Activated CD8-positive, alpha-beta memory T cell treated with anti-CD3 and anti-CD28 coated beads, Interleukin-2, amount 50 U/mL, for 1 hour (primary cell): ENCODE measurements around the gene WNT7B.

ENCODE experiments used
- DNase-seq: peaks from one replicate; pipeline ENCODE4 v3.0.0-alpha.2; 2020; ENCODE audit errors: extremely low read depth

Gene WNT7B

DNA sequence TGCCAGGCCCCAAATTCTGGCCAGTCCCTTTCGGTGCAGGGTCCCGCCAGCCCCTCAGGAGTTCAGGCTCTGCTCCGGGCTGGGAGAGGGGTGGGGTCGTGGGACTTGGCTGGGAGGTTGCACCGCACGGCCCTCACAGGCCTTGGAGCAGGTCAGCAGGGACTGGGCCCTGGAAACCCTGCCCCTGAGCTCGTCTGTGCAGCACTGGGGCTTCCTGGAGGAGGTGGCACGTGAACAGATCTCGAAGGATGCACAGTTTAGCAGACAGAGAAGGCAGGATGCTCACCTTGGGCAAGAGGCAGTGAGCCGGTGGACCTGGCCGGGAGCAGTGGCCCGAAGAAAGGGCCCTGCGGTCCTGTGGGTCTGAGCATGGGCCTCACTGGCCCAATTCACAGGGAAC is 70.0 kb downstream of the WNT7B start:
- DNase-seq = no peak

DNA sequence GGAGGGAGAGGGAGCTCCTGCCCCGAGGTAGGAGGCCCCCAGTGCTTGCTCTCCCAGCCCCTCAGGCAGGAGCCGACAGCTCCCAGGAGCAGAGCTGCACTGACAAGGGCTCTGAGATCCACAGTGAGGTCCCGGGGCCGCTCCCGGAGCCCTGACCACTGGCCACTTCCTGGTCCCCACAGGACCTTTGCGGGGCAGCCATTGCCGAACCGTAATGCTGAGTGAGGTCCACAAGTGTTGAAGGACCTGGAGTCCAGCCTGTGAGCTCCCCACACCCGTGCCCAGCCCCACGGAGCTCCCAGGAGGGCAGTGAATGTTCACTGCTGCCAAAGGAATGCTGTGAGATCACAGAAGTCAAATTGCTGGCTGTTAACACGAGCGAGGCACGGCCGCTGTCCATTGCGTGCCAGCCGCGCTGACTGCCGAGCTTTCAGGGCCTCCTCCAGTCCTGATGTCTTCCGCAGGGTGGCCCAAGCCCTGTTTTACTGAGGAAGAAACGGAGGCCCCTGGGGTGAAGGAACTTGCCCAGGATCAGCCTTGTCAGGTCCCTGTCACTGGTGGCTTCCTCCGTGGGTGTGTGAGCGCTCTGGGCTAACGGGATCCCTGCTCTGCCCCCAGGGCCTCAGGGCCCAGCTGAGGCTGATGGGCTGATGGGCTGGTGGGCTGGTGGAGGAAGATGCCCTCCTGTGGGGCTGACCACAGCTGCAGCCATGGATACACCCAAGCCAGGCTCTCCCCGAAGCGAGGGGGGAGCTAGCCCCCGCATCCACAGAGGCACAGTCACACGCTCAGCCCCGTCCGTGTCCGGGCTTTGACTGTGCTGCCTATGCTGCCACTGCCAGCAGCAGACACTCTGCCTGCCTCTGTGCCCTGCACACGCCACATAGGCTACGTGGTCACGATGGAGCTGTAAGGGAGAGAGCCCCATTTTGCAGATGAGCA is 70.8 kb downstream of the WNT7B start:
- DNase-seq = no peak

DNA sequence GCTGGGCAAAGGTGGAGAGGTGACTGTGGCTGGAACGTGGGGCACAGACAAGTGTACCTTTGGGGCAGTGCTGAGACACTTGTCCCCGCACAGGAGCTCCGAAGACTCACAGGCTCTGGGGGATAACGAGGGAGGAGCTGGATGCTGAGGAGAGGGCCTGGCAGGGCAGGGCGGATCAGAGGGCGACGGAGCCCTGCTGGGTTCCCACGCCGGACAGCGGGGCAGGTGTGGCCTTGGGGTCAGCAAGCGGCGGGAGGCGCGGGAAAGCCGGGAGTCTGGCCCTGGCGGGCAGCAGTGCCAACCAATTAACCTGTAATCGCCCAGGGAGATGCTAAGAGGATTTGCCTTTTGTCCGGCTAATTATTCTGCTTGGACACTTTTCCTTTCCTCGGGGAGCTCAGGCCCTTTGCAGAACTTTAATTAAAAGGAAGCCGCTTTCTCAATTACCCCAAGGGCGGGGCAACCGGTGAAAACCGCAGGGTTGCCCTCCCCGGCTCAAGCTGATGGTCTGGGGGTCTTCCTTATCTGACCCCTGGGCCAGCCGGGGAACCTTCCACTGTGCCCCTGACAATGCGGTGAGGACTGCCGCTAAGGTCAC is 71.5 kb downstream of the WNT7B start:
- DNase-seq = no peak

DNA sequence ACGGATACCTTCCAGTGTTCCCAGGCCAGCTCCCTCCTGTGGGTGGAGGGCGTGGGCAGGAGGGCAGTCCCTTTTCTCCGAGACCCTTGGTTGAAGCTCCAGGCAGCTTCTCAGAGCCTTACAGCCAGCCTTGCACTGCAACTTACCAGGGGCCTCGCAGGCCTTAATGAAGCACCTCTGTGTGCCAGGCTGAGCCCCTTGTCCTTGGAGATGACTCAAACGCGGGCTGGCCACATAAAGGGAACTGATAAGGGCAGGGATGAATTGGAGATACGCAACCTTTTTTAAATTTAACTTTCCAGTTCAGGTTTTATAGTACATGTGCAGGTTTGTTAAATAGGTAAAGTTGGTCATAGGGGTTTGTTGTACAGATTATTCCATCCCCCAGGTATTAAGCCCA is 72.7 kb downstream of the WNT7B start:
- no peak for DNase-seq

DNA sequence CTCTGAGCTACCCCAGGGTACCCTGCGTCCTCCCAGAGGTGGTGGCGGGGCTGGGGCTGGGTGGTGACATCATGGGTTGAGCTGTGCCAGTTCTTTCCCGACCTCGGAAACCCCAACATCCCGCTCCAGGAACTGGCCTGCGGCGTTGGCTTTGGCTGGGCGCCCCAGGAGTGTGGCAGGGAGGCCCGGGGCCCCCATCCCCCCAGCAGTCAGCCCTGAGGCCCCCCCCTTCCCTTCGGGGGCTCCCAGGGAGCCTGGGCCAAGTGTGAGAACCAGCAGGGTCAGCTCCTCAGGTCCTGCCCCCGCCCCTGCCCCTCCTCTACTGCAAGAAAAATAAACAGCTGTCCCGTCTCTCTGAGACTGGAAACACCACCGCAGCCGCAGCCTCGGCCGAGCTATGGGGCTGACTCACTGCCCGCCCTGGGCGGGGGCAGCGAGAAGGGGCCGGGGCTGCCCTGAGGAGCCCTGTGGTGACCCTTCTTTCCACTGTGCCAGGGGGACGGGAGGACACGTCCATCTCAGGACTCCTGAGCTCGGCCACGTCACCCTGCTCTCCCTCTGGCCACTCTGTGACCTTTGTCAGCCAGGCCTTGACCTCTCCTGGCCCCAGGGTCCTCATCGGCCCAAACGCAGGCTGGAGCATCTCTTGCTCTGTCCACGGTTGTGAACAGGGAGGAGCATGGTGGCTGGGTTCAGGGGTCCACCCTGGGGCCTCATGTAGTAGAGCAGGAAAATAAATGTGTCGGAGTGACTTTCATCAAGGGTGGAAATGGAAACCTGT is 73.4 kb downstream of the WNT7B start:
- no peak for DNase-seq

DNA sequence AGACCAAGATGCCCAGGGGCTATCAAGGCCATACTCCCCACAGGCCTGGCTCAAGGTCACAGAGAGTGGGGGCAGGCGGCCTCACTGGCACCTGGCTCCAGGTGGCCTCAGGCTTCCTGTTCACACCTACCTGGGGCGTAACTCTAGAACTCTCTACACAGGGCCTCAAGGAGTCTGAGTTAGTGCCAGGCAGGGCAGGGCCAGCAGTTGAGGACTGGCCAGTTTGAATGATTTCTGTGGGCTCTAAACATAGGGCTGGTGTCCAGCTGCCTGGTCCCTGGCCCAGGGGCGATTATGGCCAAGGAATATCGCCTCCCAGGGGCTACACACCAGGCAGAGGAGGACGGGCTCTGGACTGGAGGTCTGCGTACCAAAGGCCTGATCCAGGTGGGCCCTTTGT is 79.2 kb downstream of the WNT7B start:
- DNase-seq = no peak

DNA sequence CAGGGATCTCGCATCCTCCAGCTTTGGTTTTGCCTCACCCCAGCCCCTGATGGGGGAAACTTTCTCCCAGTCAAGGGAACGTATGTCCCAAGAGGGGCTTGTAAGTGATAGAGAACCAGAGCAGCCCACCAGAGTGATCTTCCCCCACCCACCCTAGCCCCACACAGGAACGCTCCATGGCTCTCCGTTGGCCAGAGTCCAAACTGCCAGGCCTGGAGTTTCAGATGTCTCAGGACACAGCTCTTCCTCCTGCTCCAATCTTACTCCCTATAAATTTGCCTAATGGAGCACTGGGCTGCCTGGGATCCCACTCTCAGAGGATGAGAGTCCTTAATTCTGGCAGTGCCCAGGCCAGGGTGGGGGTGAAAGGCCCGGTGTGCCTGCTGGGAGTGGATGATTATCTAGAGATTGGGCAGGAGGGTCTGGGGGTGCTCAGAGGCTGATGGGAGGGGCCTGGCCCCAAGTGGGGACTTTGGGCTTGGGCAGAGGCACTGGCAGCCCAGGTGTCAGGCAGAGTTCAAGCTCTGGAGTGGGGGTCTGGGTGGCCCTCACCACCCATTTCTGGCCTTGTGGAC is 79.9 kb downstream of the WNT7B start:
- no peak for DNase-seq

DNA sequence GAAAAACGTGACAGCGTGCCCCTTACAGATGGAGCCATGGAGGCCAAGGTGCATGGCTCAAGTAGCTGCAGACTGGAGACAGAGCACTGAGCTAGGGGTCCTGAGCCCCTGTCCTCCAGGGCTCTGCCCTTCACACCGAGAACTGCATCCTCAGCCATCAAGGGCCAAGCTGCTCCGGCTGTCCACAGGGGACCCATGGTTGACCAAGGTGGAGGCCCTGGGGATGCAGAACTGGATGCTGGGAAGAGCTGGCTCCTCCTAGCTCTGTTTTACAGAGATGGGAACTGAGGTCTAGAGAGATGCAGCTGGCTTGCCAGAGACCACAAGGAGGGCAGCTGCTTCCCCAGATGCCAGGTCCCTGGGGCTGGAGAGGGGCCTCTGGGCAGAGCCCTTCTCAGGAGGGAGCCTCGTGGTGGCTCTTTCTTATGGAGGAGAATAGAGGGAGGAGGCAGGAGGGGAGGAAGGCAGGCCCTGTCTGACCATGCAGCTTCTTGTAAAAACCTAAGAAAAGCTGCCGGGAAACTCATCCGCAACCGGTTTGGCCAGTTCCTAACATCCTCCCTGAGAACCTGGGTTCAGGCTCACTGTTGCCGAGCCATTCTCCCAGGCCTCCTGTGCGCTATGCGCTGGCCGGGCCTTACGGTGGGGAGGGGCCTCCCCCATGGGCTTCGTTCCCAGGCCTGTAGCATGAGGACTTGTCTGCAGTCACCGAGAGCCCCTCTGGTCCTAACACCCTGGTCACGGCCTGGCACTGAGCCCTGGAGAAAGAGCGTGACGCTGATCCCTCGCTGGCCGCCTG is 80.6 kb downstream of the WNT7B start:
- no peak for DNase-seq

DNA sequence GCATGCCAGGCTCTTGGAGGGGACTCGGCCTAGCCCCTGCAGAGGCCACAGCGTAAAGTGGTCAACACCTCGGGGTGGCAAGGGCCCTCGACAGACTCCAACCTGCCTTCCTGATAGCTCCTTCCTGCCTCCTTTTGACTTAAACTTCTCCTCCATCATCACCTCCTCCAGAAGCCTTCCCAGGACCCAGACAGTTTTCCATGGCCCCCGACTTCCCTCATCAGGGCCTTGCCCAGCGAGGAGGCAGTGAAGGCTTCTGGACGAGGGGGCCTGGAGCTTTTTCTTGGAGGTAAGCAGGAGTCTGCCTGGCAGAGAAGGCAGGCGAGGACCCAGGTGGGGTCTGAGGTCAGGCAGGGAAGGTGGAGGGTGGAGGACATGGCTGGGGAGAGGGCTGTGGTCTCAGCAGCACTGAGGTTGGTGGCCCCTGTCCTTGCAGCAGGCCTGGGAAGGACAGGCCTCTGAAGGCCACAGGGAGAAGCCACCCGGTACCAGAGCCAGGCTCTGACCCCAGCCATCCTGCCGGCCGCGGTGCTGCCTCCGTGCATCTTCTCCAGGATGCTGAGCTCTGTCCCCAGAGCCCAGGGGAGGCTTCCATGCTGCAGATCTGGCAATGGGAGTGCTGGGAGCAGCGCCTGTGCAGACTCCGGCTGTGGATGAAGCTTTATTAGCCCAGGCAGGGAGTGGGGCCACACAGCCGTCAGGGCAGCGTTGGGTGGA is 81.4 kb downstream of the WNT7B start:
- no peak for DNase-seq

DNA sequence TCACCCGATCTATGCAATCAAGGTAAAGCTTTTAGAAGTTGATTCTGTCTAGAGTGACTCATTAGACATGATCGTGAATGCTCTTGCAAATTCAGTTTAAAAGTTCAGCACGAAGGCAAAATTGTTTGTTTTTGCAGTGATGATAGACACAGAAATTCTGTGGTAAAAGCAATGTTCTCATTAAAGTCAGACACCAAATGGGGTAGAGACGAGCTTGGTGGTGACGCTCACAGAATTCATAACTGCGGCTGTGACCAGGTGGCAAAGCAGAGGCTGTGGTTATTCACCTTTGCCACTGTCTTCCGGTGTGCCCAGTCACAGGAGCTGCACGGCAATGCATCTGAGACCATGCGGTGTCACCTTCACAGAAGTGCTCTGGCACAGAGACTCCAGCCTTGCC is 83.4 kb downstream of the WNT7B start:
- DNase-seq = no peak

DNA sequence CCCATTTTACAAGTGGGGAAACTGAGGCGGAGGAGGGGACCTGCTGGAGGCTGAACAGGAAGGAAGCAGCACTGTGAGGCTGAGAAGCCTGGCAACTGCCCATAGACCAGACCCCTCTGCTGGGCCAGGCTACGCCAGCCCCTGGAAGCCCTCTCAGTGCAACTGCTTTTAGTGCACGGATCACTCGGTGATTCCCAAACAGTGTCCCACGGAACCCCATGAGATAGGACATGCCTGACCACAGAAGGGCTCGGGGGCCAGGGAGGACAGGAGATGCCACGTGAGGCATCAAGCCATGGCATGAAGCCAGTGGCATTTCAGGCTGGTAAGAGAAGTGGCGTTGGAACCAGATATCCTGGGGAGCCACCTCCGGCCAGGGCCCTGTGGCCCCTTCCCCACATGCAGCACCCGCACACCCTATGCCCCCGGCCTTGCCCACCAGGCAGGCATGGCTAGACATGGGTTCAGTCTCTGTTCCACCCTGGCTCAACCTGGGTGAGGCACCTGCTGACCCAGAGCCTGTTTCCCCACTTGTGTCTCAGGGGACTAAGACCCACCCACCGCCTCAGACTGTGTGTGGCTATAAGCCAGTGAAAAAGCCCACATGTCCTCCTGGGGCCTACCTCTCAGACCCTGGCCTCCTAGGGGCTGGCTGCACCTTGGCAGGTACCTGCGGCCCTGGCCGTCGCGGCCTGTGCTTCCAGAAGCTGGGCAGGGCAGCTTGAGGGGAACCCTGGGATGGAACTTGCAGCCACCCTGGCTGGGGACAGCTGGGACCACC is 84.1 kb downstream of the WNT7B start:
- DNase-seq = no peak

DNA sequence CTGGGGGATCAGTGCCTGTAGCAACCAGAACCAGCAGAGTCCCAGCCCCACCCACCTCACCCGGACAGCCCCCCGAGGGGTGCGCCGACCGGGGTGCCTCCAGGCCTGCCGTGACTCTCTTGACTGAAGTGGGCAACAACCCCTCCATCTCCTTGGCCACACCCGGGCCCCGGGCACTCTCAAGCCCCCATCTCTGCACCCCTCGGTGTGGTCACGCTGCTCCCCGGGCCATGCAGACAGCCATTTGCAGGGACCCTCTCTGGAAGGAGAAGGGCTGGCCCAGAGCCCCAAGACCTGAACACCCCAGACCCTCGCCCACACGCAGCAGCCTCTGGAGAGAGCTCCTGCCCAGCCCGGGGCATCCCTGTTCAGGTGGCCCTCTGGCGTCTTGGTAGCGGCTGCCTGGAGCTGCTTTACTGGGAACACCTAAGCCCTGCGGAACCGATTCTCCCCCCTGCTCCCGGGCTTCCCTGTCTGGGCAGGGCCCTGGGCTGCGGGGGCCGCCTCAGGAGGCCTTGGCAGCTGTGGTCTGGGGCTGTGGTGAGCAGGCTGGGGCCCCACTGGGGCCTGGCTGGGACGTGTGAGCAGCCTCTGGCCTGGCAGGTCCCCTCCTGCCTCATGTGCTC is 84.9 kb downstream of the WNT7B start:
- DNase-seq = no peak

DNA sequence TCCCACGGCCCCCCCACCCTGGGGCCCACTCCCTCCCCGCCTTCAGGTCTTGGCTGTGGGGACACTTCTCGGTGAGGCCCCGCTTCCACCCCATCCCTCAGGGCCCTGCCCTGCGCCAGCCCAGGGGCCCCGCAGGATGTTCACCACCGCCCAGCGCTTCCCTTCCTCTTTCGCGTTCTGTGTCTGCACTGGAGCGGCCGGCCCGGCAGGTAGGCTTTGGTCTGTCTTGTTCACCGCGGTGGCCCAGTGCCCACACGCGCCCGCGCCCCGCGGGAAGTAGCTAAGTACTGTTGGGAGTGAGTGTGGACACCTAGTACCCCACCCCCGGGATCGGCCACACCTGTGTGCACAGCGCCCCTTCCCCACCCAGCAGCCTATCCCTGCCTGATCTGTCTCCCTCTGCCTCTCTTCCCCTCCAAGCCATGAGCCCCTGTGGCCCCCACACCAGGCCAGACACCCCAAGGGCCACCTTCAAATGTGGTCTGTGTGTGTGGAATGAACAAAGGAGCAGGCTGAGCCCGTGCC is 85.4 kb downstream of the WNT7B start:
- DNase-seq = no peak

DNA sequence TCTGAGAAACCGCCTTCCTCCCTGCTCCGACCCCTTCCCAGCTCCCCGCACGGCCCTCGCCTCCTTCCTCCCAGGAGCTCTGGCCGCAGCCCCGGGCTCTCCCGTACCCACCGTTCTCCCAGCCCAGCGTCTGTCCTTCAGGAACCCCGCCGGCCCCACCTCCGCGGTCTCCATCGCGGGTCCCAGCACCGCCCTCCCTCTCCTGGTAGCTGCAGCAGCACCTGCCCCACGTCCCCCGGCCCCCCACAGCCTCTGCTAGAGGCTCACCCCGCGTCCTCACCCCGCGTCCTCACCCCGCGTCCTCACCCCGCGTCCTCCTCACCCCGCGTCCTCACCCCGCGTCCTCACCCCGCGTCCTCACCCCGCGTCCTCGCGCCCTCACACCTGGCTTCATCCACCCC is 85.9 kb downstream of the WNT7B start:
- DNase-seq = no peak

DNA sequence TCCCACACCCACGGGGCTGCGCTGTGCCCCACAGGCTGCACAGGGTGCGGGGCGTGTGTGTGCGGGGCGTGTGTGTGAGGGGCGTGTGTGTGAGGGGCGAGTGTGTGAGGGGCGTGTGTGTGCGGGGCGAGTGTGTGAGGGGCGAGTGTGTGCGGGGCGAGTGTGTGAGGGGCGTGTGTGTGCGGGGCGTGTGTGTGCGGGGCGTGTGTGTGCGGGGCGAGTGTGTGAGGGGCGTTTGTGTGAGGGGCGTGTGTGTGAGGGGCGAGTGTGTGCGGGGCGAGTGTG is 86.7 kb downstream of the WNT7B start:
- no peak for DNase-seq

DNA sequence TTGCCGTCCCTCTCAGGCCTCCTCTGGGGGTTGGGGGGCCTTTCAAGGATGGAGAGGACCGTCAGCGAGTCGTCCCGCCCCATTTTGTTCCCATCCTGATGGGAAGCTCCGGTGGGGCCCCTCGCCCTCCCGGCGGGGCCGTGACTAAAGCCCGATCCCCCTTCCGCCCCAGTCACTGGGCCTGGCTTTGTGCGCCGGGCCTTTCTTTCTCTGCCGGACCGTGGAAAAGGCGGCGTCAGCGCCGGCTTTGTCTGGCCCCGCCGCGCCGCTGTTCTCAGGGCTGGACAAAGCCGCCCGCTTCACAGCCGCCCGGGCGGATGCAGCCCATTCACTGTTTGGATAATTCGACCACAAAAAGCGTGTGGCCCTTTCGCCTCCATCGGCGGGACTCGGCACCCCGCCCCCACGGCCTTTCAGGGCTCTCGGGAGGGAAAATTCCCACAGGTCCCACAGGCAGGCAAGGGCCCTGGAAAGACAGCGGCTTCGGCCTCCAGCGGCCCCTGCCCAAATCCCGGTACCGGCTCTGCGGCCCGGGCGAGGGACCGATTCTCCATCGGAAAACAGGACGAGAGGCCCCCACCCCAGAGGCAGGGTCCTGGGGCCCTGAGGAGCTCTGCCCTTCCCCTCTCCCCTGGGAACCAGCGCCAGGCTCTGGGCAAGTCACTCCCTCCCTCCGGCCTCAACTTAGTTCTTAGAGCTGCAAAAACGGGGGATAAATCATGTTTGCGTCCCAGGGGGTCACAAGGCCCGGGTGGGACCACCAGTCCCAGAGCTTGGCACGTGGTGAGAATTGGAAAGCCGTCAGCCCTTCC is 87.2 kb downstream of the WNT7B start:
- DNase-seq = no peak

DNA sequence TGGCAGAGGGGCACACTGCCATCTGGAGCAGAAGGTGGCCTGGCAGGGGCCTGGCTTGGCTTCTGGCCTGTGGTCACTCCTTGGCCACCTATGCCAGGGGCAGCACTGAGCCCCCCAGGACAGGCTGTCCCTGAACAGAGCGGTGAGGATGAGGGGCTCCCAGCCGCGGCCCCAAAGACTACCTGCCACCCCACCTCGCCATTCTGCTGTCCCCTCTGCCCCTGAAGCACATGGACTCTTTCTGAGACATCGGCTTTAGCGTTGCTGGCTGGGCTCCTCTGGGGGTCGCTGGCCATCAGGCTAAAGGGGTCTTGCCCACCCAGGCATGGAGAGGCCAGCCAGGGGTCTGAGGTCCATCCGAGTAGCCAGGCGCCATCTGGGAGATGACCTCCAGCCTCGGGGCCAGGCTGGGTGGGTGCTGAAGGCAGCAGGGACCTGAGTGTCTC is 87.8 kb downstream of the WNT7B start:
- DNase-seq = no peak

DNA sequence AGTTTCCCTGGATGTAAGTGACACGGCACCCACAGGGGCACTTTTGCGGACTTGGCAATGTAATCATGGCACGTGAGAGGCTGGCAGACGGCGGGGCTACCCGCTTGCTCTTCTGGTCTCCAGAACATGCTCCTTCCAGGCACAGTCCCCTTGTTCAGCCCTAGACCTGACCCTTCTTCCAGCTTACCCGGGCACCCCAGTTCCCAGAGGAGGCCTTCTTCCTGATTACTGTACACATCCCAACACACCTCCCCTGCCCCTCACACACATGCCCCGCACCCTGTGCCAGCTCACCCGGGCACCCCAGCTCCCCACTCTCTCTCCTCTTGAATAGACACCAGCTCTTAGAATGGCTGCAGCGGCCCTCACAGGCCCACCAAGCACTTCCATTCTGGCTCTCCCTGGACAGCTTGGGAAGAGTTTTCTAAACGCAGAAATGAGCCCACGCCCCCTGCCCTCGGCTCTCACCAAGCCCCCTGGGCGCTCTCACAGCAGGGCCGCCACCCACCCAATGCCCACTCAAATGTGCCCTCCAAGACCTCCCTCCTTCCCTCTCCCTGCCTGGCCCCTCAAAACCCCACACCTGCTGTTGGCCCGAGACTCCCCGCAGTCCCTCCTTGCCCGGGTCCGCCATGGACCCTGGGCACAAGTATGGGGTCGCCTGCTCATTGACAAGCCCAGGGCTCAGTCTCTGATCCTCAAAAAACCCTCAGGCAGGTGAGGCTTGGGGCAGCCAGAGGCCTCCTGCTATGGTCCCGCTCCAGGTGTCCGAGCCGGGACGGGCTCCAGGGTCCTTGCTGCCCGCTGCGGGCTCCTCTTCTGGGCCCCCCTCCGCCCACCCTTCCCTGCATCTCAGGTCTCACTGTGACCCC is 88.5 kb downstream of the WNT7B start:
- no peak for DNase-seq
